PFSK-1 (cell line): ENCODE data around the gene CGB2.

Source experiments
- FOXP2 ChIP-seq: optimal IDR thresholded peaks from 2 replicates; pipeline ENCODE3; 2011; ENCODE audit warnings: borderline replicate concordance, control low read depth, inconsistent platforms; ENCODE audit not compliant: insufficient read depth; ENCODE audit errors: extremely low read length, extremely low read depth
- POLR2AphosphoS5 ChIP-seq: IDR thresholded peaks from 2 replicates; pipeline ENCODE4 v1.6.1; 2012; ENCODE audit warnings: low read depth, mild to moderate bottlenecking, control low read depth, low read length, moderate library complexity
- REST ChIP-seq, 2 experiments: IDR thresholded peaks; 2 replicates each; pipeline versions ENCODE4 v1.6.1 to v1.8.0; 2011 to 2012; ENCODE audit warnings: low read depth in 2 of 2, low read length in 2 of 2, control low read depth in 1 of 2, inconsistent platforms in 1 of 2, mild to moderate bottlenecking in 1 of 2, moderate library complexity in 1 of 2; ENCODE audit not compliant: insufficient read depth in 1 of 2
- SIN3A ChIP-seq: IDR thresholded peaks from 2 replicates; pipeline ENCODE4 v1.6.1; 2012; ENCODE audit warnings: mild to moderate bottlenecking, low read length, moderate library complexity, borderline replicate concordance; ENCODE audit not compliant: insufficient read depth
- TAF1 ChIP-seq: IDR thresholded peaks from 2 replicates; pipeline ENCODE4 v1.6.1; 2012; ENCODE audit warnings: low read length, control low read depth, borderline replicate concordance; ENCODE audit not compliant: insufficient read depth

The CGB2 gene

GRCh38 chr19:49017041-49017665 is 14.5 kb upstream of the CGB2 start, which contains the start of gene LHB:
Gene LHB, minus strand, starts transcription at chr19:49017091. Its CDS starts 10 bp downstream, at chr19:49017081.
- no peak; the same call in 1 of the 2 replicates for TF ChIP-seq POLR2AphosphoS5
- TF ChIP-seq TAF1 = no peak
- TF ChIP-seq REST (IDR thresholded peaks at IDR 0.05; ENCODE audit: insufficient read depth in 1 of 2, low read depth in 2 of 2, low read length in 2 of 2) = no peak
- no peak for TF ChIP-seq FOXP2
- no peak for TF ChIP-seq SIN3A

GRCh38 chr19:49017666-49018351 is 13.9 kb upstream of the CGB2 start:
- TF ChIP-seq POLR2AphosphoS5 (peak; percentile 36), REST (IDR thresholded peaks at IDR 0.05; ENCODE audit: insufficient read depth in 1 of 2, low read depth in 2 of 2, low read length in 2 of 2) (no peak)

- 0 out of 2 replicates have a peak, but pooled peaks have one; percentile 20 for TF ChIP-seq POLR2AphosphoS5
These were observed 13.1 kb upstream of the CGB2 start for GRCh38 chr19:49018388-49019241.

- TF ChIP-seq POLR2AphosphoS5 (no peak), TAF1 (no peak), REST (IDR thresholded peaks at IDR 0.05; ENCODE audit: insufficient read depth in 1 of 2, low read depth in 2 of 2, low read length in 2 of 2) (no peak), FOXP2 (no peak), SIN3A (no peak)
These were observed 12.3 kb upstream of the CGB2 start for GRCh38 chr19:49019242-49019932.

GRCh38 chr19:49020342-49020741 is 11.3 kb upstream of the CGB2 start:
- TF ChIP-seq FOXP2 (no peak), TAF1 (no peak), POLR2AphosphoS5 (no peak), REST (IDR thresholded peaks at IDR 0.05; ENCODE audit: insufficient read depth in 1 of 2, low read depth in 2 of 2, low read length in 2 of 2) (no peak), SIN3A (no peak)
